ENCODE data around the gene MTA3. TPM values are rescaled to one million over a fixed set of nuclear protein-coding genes. Genes with fewer than 3 reads are reported as not detected.

Gene MTA3
- total and polyA plus RNA-seq, 2 donors (not counting 3 experiments of a cell fraction or from before 2014, with no cell fraction given) = 36.3 to 53.3 TPM

GRCh38 chr2:42567364-42567763 lies 1.1 kb upstream of the MTA3 start:
- TF ChIP-seq JUN (IDR thresholded peaks at IDR 0.05; ENCODE audit: borderline replicate concordance, insufficient read depth, insufficient read length, low read depth) (no peak), MAX (IDR thresholded peaks at IDR 0.05; ENCODE audit: insufficient read depth, insufficient read length) (no peak), FOS (IDR thresholded peaks at IDR 0.05; ENCODE audit: borderline replicate concordance, insufficient read depth, low read length) (no peak), MYC (IDR thresholded peaks at IDR 0.05; ENCODE audit: low read depth, low read length) (no peak), POLR2A (IDR thresholded peaks at IDR 0.05; ENCODE audit: low read depth, low read length) (no peak), POLR2AphosphoS5 (IDR thresholded peaks at IDR 0.05; ENCODE audit: insufficient read depth, low read depth, low read length) (no peak), GATA2 (IDR thresholded peaks at IDR 0.05; ENCODE audit: insufficient read depth, insufficient read length, low read depth, low read length) (no peak), CTCF (IDR thresholded peaks at IDR 0.05; ENCODE audit: extremely low read depth in 1 of 2, insufficient read depth in 1 of 2, low read depth in 1 of 2, low read length in 2 of 2) (no peak), EZH2 (IDR thresholded peaks at IDR 0.05; ENCODE audit: borderline replicate concordance, low read depth, low read length, severe bottlenecking) (no peak)
- Histone ChIP-seq H3K9me1 (replicated peaks; ENCODE audit: control insufficient read depth, extremely low read depth, insufficient read depth, low read length) (no peaks in the 10 kb centered on the region), H3K9me3 (replicated peaks; ENCODE audit: control insufficient read depth, insufficient read depth, low read length) (no peaks in the 10 kb centered on the region), H3K4me2 (ENCODE audit: insufficient read depth, low read length) (no peak overlapping the region), H3K27ac (ENCODE audit: insufficient read depth, low read depth, low read length) (no peak overlapping the region), H2AFZ (ENCODE audit: low read depth, low read length) (no peak overlapping the region), H3K27me3 (ENCODE audit: control insufficient read depth in 2 of 2, insufficient read depth in 2 of 2, low read length in 2 of 2) (no peaks in the 10 kb centered on the region), H3K36me3 (ENCODE audit: control insufficient read depth in 2 of 2, extremely low read depth in 1 of 2, insufficient read depth in 2 of 2, low read length in 2 of 2) (no peaks in the 10 kb centered on the region), H3K4me1 (ENCODE audit: control insufficient read depth, extremely low read depth, insufficient read depth, low read length) (peaks cover 9% of the 10 kb centered on the region), H3K9ac (replicated peaks; ENCODE audit: extremely low read depth, insufficient read depth, low read length) (no peak overlapping the region), H3K4me3 (replicated peaks in 1 of 3; ENCODE audit: insufficient read depth in 1 of 3, low read depth in 1 of 3, low read length in 3 of 3) (no peak overlapping the region), H3K79me2 (ENCODE audit: control insufficient read depth, insufficient read depth, low read length) (peaks cover 15% of the 10 kb centered on the region), H4K20me1 (replicated peaks; ENCODE audit: control insufficient read depth, extremely low read depth, insufficient read depth, low read length) (no peaks in the 10 kb centered on the region)
- FAIRE-seq (no peak), DNase-seq (ENCODE audit: low read depth, low spot score) (no peak)
- POLR2A ChIA-PET = no interaction called here
- dilution Hi-C loops (cut with MboI; ENCODE audit: extremely low pct_ligation_motif_present, low sequenced_read_pairs) = no loop called here
- intact Hi-C loops (cut with micrococcal nuclease) = loop anchor here (5.0 kb wide), 1 partner anchor 95 kb away; no protein-coding TSS in a partner anchor
- BruUV-seq (replicated peaks) = no TSS peak
- CTCF ChIA-PET = no interaction called here

Measured in endothelial cell of umbilical vein (primary cell).